Measurements from ENCODE around the gene NOMO2. TPM values are rescaled to one million over a fixed set of nuclear protein-coding genes. Genes with fewer than 3 reads are reported as not detected.
"Not testable (repeated sequence)": the region's sequence is repeated elsewhere in the genome, so short reads cannot be mapped to it uniquely, and the experiment has no call there.

The NOMO2 gene
- total RNA-seq, 1 donor from 2014 or later = 130 TPM

DNA sequence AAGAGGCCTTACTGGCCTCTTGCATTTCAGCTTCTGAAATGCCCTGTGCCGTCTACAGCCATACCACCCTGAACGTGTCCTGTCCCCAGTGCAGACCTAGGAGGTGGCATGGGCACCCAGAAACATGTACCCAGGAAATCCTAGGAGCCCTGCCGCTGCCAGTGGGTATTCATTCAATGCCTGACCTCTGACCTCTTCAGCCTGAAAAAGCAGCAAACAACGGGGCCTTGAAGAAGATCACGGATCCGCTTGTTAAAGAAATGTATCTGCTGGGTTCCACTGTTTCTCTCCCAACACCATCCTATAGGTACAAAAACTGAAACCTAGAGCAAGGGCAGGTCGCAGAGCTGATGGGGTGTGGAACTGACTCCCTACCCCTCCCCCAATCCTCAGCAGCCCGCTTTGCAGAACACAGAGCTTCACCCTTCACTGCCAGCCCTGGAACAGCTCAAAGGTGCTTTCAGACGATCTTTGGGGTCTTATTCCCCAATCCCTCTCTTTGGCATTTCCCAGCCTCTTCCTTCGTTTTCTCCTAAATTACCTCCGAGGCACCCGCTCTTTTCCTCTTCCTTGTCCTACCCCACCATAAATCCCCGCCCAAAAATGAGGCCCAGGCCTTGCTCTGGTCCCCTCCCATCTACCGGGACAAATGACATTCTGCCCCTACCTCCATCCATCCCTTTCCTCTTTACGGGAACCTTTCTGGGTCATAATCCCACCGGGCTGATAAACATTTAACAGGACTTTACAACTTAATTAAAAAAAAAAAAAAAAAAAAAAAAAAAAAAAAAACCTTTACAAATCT, 1.3 kb downstream of the NOMO2 start:
- peak overlapping the region; percentile 37 for H3K27ac Mint-ChIP-seq
- DNase-seq = peak; percentile 66
- H3K9me3 Mint-ChIP-seq; H3K27me3 Mint-ChIP-seq; intact Hi-C loops (cut with micrococcal nuclease): not testable (repeated sequence)
- peaks cover 11% of the 10 kb centered on the region for H3K36me3 Mint-ChIP-seq (ENCODE audit: low read depth)
- H3K4me3 Mint-ChIP-seq = peak overlapping the region; percentile 75
- H3K4me1 Mint-ChIP-seq = peaks cover 10% of the 10 kb centered on the region

DNA sequence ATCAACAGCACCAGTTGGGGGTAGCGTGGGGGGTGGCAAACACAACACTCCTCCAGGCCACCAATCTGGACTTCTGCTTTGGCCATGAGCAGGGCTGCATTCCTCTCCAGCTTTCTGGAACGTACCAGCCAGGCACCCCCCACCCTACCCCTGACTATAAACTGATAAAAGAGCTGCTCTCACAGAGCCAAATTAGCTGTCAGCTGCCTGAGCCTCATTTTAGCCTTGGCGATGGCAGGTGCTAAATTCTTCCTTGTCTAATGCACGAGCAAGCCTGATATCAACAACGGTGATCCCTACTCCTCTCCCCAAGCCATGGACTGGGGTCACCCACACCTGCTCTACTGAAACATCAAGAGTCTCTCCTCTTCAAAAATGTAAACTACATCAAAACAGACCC, 8.2 kb downstream of the NOMO2 start:
- intact Hi-C loops (cut with micrococcal nuclease); H3K27me3 Mint-ChIP-seq; H3K4me3 Mint-ChIP-seq; H3K36me3 Mint-ChIP-seq (ENCODE audit: low read depth); H3K9me3 Mint-ChIP-seq; H3K4me1 Mint-ChIP-seq; DNase-seq; H3K27ac Mint-ChIP-seq: not testable (repeated sequence)

DNA sequence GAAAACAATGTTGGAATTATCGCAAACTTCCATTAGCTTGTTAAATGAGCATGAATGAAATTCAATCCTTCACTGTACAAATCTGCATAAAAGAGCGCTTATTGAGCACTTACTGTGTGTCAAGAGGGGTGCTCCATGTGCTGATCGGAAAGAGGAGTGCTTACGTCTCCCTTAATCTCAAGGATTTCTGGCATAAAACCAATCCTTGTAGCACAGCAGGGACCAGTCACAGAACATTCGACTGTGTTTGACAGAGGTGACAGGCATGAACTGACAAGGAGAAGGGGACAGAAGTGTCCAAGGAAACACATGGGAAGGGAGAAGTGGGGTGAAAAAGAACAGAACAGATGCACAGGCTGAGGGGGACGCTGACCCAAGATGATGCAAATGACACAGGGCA, 14.5 kb downstream of the NOMO2 start:
- DNase-seq; H3K9me3 Mint-ChIP-seq; H3K27ac Mint-ChIP-seq; H3K4me3 Mint-ChIP-seq; intact Hi-C loops (cut with micrococcal nuclease); H3K36me3 Mint-ChIP-seq (ENCODE audit: low read depth); H3K27me3 Mint-ChIP-seq; H3K4me1 Mint-ChIP-seq: not testable (repeated sequence)

DNA sequence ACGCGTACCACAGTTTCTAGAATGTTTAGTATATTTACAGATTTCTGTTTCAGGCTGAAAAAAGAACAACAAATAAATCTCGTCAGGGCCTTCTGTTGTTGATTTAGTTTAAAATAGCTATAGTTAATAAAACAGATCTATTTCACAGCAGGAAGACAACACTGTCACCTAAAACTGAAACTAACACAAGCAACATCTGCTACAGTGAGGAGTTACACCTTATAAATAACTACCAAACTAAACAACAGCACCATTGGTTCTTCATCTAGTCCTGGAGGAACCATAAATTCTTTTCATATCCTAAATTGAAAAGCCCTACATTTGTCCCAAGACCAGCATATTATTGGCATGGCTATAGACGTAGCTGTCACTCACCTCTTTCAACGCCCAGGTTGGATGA, 15.0 kb downstream of the NOMO2 start:
- H3K9me3 Mint-ChIP-seq; DNase-seq; H3K36me3 Mint-ChIP-seq (ENCODE audit: low read depth); intact Hi-C loops (cut with micrococcal nuclease); H3K4me1 Mint-ChIP-seq; H3K27me3 Mint-ChIP-seq; H3K27ac Mint-ChIP-seq; H3K4me3 Mint-ChIP-seq: not testable (repeated sequence)

DNA sequence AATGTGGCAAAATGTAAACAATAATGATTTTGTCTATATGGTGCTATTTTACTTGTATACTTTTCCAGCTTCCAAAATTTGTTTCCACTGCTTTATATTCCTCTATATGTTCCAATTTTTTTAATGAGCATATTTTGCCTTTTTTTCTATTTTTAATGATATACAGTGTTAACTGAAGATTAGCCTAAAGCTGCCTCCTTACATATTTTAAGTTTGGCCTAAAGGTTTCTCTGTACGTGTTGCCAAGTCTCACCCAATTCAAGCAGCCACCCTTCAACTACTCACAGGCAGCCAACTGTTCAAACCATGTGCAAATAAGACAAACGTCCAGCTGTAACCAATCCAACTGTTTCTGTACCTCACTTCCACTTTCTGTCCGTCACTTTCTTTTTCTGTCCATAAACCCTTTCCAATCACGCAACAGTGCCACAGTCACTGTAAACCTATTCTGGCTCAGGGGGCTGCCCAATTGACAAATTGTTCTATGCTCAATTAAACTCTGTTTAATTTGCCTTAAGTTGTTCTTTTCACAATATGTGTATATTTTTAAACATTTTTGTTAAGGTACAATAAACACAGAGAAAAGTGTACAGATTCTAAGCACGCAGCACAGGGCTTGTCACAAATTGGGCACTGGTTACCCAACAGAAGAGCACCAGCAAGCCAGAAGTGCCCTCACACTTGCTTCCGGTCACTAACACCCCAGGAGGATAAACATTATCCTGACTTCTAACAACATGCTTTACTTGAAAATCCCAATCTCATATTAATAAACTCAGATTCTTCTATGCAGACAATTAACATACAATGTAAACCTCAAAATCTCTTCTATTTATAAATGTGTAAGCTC, 17.4 kb downstream of the NOMO2 start:
- intact Hi-C loops (cut with micrococcal nuclease); H3K4me3 Mint-ChIP-seq; H3K9me3 Mint-ChIP-seq; H3K27me3 Mint-ChIP-seq; H3K4me1 Mint-ChIP-seq; DNase-seq; H3K27ac Mint-ChIP-seq; H3K36me3 Mint-ChIP-seq (ENCODE audit: low read depth): not testable (repeated sequence)

DNA sequence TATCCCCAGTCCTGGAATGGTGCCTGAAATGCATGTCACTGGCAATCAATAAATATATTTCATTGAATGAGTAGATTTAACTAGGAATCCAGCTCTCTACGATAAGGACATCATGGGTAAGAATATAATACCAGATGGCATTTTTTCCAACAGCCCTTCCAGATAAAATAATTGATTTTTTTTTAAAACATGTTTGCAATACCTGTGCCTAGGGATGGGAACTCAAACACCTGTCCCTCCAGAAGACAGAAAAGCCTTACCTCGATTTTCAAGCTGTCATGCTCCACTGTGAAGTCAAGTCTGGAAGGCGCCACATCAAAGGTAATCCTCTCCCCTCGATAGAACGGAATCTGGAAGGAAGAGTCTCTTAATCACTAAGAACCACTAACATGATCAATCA, 20.0 kb downstream of the NOMO2 start:
- H3K27me3 Mint-ChIP-seq; H3K4me3 Mint-ChIP-seq; H3K4me1 Mint-ChIP-seq; H3K36me3 Mint-ChIP-seq (ENCODE audit: low read depth); intact Hi-C loops (cut with micrococcal nuclease); DNase-seq; H3K9me3 Mint-ChIP-seq; H3K27ac Mint-ChIP-seq: not testable (repeated sequence)

DNA sequence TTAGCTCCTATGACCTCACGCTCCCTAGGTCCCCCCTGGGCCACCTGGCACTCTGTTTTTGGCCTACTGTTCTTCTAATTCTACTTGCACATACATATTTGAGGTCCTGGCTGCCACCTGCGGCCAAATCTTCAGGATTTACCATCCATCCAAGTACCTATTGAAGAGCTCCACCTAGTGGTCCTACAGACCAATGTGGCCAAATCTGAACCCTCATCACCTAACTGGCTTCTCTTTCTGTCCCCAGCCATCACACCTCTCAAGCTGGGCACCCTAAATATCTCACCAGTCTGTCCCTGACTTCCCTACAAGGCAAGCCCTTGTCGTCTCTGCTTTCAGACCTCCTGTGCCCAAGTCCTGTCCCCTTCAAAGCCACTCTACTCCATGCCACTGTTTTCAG, 24.9 kb downstream of the NOMO2 start:
- H3K4me1 Mint-ChIP-seq; intact Hi-C loops (cut with micrococcal nuclease); H3K27ac Mint-ChIP-seq; H3K4me3 Mint-ChIP-seq; H3K27me3 Mint-ChIP-seq; H3K9me3 Mint-ChIP-seq: not testable (repeated sequence)
- peaks cover 11% of the 10 kb centered on the region for H3K36me3 Mint-ChIP-seq (ENCODE audit: low read depth)
- DNase-seq = peak; percentile 52

DNA sequence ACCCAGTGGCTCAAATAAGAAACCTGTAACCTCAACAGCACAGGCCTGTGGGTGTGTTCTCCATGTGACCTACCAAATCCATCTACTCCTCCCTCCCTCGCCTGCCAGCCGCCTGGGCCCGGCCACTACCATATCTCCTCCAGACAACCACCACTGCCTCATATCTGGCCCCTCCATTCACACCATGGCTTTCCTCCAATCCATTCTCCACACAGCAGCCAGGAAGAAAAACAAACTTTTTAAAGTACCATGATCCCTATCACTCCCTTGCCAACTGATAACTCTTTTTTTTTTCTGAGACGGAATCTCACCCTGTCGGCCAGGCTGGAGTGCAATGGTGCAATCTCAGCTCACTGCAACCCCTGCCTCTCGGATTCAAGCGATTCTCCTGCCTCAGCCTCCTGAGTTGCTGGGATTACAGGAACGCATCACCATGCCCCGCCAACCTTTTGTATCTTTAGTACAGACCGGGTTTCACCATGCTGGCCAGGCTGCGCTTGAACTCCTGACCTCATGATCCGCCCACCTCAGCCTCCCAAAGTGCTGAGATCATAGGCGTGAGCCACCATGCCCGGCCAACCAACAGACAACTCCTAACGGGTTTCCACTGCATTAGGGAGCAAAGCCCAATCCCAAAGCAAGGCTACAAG, 26.3 kb downstream of the NOMO2 start:
- H3K27ac Mint-ChIP-seq; DNase-seq; H3K4me3 Mint-ChIP-seq; H3K9me3 Mint-ChIP-seq; intact Hi-C loops (cut with micrococcal nuclease); H3K27me3 Mint-ChIP-seq; H3K4me1 Mint-ChIP-seq: not testable (repeated sequence)
- H3K36me3 Mint-ChIP-seq (ENCODE audit: low read depth) = peaks cover 11% of the 10 kb centered on the region

DNA sequence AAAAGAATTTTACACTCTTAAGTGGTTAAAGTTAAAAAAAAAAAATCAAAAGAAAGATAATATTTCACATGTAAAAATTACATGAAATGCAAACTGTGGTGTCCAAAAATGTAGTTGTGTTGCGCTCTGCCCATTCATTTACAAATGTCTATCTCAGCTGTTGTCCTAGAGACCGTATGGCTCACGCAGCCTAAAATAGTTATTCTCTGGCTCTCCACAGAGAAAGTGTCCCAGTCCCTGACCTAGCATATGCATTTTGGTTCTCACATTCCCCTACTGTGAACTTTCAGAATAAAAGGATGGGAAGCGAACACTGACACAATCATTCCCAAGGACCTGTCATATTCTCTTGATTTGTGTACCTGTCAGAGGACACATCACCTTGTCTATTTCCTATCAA, 27.6 kb downstream of the NOMO2 start:
- H3K4me3 Mint-ChIP-seq; DNase-seq; H3K36me3 Mint-ChIP-seq (ENCODE audit: low read depth); H3K27ac Mint-ChIP-seq; H3K27me3 Mint-ChIP-seq; H3K4me1 Mint-ChIP-seq; H3K9me3 Mint-ChIP-seq; intact Hi-C loops (cut with micrococcal nuclease): not testable (repeated sequence)

DNA sequence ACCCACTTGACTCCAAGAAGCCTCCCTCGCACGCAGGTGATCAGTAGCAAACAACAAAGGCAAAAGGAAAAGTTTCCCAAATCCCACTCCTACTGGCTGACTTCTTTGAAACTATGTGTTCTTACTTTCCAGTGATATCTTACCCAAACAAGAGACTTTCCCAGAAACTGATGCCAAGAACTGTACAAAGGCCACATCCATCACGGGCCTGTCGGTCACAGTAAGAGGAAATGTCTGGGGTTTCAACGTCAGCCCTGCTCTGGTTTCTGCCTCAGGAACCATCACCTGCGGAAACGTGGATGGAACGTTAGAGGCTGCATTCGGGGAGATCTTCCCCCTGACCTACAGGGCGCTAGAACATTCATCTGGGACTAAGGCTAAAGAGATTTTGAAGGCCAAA, 30.6 kb downstream of the NOMO2 start:
- H3K36me3 Mint-ChIP-seq (ENCODE audit: low read depth) = peaks cover 12% of the 10 kb centered on the region
- DNase-seq; H3K27ac Mint-ChIP-seq; H3K27me3 Mint-ChIP-seq; H3K4me3 Mint-ChIP-seq; H3K9me3 Mint-ChIP-seq; H3K4me1 Mint-ChIP-seq; intact Hi-C loops (cut with micrococcal nuclease): not testable (repeated sequence)

DNA sequence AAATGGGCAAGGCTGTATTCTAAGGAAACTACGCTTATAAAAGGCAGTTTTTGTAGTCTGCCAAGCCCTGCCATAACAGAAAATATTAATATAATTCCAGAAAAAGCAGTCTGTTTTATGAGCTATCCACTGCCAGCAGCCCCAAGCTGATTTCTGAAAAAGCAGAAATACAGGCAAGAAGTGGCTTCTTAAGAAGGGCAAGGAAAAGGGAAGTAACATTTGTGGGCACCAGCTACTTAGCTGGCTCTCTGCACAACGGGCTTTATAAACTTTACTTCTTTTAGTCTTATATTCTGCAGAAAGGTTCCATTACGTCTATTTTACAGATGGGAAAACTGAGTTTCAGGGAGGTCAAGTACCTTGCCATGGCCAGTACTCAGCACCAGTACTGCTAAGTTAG, 31.6 kb downstream of the NOMO2 start:
- H3K4me1 Mint-ChIP-seq; H3K4me3 Mint-ChIP-seq; H3K27ac Mint-ChIP-seq; H3K9me3 Mint-ChIP-seq; intact Hi-C loops (cut with micrococcal nuclease); H3K27me3 Mint-ChIP-seq; DNase-seq: not testable (repeated sequence)
- H3K36me3 Mint-ChIP-seq (ENCODE audit: low read depth) = peaks cover 11% of the 10 kb centered on the region

DNA sequence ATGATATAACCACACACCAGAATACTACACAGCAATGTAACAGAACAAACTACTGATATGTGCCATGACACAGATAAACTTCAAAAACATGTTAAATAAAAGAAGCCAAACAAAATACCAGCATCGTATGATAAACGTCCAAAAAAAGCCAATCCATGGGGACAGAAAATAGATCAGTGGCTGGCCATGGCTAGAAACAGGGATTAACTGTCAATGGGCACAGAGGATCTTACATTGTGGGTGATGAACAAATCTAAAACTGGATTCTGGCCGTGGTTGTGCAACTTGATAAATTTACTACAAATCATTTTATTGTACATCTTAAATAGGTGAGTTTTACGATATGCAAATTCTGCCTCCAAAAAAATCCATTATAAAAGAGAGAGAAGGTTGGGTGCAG, 35.4 kb downstream of the NOMO2 start:
- H3K27me3 Mint-ChIP-seq; H3K4me3 Mint-ChIP-seq; DNase-seq; H3K9me3 Mint-ChIP-seq; H3K4me1 Mint-ChIP-seq; intact Hi-C loops (cut with micrococcal nuclease); H3K27ac Mint-ChIP-seq: not testable (repeated sequence)
- peaks cover 10% of the 10 kb centered on the region for H3K36me3 Mint-ChIP-seq (ENCODE audit: low read depth)

DNA sequence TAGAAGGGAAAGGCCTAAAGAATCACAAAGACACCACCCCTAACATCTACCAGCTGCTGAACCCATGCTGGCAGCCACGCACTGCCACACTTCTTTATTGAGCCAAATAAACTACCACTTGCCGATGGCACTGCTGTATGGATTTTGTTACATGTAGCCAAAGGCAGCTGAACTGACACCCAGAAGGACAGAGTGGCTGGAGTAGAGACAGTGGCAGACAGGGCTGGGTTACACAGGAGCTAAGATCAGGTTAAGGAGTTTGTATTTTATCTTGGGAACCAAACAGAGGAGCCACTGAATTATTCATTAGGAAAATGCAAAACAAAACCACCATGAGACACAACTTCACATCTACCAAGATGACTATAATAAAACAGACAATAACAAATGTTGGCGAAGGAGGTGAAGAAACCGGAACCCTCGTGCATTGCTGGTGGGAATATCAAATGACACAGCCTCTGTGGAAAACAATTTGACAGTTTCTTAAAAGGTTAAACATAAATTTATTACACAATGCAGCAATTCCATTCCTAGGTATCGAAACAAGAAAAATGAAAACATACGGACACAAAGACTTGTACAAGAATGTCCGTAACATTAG, 35.9 kb downstream of the NOMO2 start:
- intact Hi-C loops (cut with micrococcal nuclease); H3K27me3 Mint-ChIP-seq; H3K27ac Mint-ChIP-seq; H3K9me3 Mint-ChIP-seq; DNase-seq; H3K4me3 Mint-ChIP-seq; H3K4me1 Mint-ChIP-seq: not testable (repeated sequence)
- peaks cover 10% of the 10 kb centered on the region for H3K36me3 Mint-ChIP-seq (ENCODE audit: low read depth)

DNA sequence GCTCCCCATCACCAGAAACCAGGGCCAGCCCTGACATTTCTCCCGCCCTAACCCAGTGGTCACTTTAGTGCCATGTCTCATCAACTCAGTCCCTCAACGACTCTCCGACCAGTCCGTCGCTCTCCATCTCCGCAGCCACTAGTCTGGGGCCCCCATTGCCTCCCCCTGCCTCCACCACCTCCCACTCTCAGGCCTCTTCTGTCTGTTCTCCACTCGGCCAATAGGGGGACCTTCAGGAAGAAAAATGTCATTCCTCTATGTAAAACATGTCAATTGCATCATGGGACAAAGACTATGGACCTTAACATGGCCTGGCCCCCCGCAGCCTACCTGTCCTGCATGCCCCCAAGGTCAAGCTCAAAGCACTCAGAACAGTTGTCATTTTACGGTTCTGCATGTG, 39.3 kb downstream of the NOMO2 start:
- intact Hi-C loops (cut with micrococcal nuclease); H3K36me3 Mint-ChIP-seq (ENCODE audit: low read depth): not testable (repeated sequence)

More for the DNA sequence above, 39.3 kb downstream of the NOMO2 start:
- H3K4me1 Mint-ChIP-seq, H3K4me3 Mint-ChIP-seq, H3K27ac Mint-ChIP-seq, H3K9me3 Mint-ChIP-seq, H3K27me3 Mint-ChIP-seq, DNase-seq: not testable (repeated sequence)

All from activated CD4-positive, alpha-beta T cell treated with anti-CD3 and anti-CD28 coated beads, Interleukin-2, amount 10 ng/mL, durations not matched to agents 24 days and 14 days (primary cell).